ENCODE results near the gene CLGN.
"Not testable (repeated sequence)": the region's sequence is repeated elsewhere in the genome, so short reads cannot be mapped to it uniquely, and the experiment has no call there.

The CLGN gene, protein sequence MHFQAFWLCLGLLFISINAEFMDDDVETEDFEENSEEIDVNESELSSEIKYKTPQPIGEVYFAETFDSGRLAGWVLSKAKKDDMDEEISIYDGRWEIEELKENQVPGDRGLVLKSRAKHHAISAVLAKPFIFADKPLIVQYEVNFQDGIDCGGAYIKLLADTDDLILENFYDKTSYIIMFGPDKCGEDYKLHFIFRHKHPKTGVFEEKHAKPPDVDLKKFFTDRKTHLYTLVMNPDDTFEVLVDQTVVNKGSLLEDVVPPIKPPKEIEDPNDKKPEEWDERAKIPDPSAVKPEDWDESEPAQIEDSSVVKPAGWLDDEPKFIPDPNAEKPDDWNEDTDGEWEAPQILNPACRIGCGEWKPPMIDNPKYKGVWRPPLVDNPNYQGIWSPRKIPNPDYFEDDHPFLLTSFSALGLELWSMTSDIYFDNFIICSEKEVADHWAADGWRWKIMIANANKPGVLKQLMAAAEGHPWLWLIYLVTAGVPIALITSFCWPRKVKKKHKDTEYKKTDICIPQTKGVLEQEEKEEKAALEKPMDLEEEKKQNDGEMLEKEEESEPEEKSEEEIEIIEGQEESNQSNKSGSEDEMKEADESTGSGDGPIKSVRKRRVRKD

DNA sequence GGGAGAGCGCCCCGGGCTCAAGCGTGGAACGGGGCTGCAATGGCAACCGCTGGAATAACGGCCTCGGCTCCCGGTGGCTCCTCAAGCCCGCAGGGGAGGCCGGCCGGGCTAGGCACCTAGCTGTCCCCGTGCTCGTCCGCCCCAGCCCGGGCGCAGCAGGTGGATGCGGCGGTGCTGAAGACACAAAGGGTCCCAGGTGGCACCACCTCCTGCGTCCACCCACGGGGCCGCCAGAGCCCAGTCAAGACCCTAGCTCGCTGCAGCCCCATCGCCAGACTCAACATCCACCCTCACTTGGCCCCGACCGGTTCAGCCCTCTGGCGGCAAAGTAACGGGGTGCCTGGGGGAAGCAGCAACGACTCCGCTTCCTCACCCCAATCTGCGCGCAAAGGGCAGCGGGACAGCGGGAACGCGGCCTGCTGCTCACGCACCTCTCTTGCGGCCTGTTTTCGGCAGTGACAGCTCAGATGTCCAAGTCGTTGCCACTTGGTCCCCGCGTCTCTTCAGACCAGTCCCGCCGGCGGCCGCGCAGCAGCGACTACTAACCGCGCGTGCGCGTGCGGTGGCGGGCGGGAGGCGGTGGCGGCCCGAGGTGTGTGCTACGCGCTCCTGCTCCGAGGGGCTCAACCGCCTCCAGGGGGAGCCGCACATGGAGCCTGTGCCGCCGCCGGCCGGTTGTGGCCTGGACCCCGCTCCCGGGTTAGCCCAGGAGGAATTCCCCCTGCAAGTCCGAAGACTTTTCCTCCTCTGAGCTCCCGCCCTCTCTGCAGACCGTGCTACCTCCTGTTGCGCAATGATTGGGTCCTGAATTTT lies at the start of gene CLGN:
CLGN (minus strand) TSS at position 543 of the 813 bp plus-strand sequence. CDS start 14,570 bp downstream, outside the sequence.
- Histone ChIP-seq H3K27me3 (ENCODE audit: control insufficient read depth, insufficient read depth, low read length) (peaks cover 12% of the 10 kb centered on the region), H3K9ac (ENCODE audit: low read depth, low read length) (no peak within 1 kb of the TSS), H3K4me3 (ENCODE audit: low read depth, low read length) (peak within 1 kb of the TSS; percentile 75), H3K9me3 (ENCODE audit: control insufficient read depth, insufficient read depth, low read length) (no peaks in the 10 kb centered on the region), H3K36me3 (ENCODE audit: control insufficient read depth, insufficient read depth, low read length) (no peaks in the 10 kb centered on the region), H3K4me1 (ENCODE audit: control insufficient read depth, insufficient read depth, low read length) (no peaks in the 10 kb centered on the region)

DNA sequence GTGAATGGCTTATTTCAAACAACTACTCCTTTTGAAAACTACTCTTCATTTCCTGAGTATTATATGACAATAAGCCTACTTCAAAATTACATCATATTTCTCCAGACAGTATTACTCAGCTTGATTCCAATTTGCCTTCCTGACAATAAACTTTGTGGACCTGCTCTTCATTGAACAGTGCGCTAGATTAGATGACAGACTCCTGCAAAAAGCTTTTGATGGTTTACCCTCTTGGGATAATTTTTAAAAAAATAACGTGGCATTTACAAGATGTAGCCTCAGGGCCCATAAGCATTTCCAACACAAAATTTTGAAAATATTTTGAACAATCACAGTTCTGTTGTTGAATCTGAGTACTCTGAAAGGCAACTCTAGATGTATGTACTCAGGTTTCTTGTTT lies 44.7 kb upstream of the CLGN start:
- Histone ChIP-seq H3K9me3 (ENCODE audit: control insufficient read depth, insufficient read depth, low read length) (no peaks in the 10 kb centered on the region), H3K36me3 (ENCODE audit: control insufficient read depth, insufficient read depth, low read length) (no peaks in the 10 kb centered on the region), H3K9ac (ENCODE audit: low read depth, low read length) (no peak overlapping the region), H3K4me1 (ENCODE audit: control insufficient read depth, insufficient read depth, low read length) (no peaks in the 10 kb centered on the region), H3K4me3 (ENCODE audit: low read depth, low read length) (no peak overlapping the region), H3K27me3 (ENCODE audit: control insufficient read depth, insufficient read depth, low read length) (no peaks in the 10 kb centered on the region)

DNA sequence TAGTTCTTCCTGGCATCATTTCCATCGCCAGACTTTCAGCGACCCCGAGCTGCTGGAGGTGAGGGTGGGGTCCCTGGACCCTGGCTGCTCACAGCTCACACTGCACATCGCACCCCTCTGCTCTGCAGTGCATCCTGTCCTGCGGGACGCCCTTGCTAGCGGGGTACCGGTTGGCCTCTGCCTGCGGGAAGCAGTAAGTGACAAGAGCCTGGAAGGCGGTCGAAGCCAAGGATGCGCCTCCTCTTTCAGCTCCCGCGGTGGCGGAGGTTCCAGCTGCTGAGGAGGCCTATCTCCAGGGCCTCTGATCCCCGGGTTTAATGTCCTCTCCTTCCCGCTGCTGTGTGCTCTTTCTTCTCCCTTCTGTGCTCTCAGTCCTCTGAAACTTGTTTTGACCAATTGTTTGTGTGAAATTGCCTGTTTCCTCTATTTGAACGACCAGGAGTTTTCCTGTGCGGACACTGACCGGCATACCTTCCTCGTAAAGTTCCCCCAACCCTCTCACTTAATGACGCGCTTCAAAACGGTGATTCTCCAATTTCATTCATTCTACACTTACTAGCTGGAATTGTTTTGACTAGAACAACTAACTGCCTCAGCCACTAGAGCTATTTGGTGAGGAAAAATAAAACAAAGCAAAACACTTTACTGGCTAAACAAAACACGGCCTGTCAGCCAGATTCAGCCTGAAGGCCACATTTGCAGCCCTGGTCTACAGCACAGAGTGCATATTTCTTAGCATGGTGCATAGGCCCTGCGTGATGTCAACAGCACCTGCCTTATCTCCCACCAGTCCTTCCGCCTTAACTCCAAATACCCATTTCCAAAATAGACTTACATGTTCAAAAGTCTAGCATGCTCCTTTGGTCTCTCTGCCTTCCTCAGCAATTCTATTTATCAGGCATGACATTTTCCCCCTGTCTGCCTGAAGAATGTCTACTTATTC lies 42.6 kb upstream of the CLGN start:
- H3K4me3 ChIP-seq (ENCODE audit: low read depth, low read length), result peak overlapping the region; percentile 1
- no peak overlapping the region for H3K9ac ChIP-seq (ENCODE audit: low read depth, low read length)
- no peaks in the 10 kb centered on the region for H3K4me1 ChIP-seq (ENCODE audit: control insufficient read depth, insufficient read depth, low read length)
- H3K9me3 ChIP-seq (ENCODE audit: control insufficient read depth, insufficient read depth, low read length), result no peaks in the 10 kb centered on the region
- no peaks in the 10 kb centered on the region for H3K27me3 ChIP-seq (ENCODE audit: control insufficient read depth, insufficient read depth, low read length)
- H3K36me3 ChIP-seq (ENCODE audit: control insufficient read depth, insufficient read depth, low read length), result no peaks in the 10 kb centered on the region

DNA sequence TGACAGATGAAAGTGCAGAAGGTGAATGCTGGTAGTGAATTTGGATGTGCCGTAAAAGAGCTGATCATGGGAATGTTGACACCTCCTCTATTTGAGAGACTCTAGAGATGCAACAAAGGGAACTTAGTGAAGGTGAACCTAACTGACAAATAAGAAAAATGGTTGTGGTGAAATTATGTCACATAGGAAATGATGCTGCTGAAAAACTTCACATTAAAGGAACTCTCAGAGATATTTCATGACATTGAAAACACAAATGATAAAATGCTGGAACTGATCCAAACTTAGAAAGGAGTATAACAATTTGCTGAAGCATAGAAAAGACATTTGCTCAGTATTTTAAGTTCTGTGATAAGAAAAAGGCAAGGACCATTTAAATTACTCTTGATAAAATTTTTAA lies 38.7 kb upstream of the CLGN start:
- H3K27me3 ChIP-seq (ENCODE audit: control insufficient read depth, insufficient read depth, low read length), result no peaks in the 10 kb centered on the region

DNA sequence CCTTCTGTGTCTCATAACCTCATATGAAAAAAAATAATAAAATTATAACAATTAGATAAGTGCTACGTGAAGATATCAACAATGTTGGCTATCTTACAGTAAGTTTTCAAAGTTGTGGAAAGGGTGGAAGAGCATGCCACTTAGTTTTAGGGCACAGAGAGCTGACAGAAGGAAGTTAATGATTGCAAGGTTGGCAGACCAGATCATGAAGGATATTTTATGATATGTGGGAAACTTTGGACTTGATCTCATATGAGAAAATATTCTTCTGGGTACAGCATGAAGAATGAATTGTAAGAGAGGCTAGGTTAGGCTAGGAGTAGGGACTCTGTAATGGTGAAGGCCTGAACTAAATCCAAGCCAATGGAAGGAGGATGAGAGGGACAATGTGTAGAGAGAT lies 36.2 kb upstream of the CLGN start:
- no peaks in the 10 kb centered on the region for H3K36me3 ChIP-seq (ENCODE audit: control insufficient read depth, insufficient read depth, low read length)
- H3K4me3 ChIP-seq (ENCODE audit: low read depth, low read length), result no peak overlapping the region
- no peaks in the 10 kb centered on the region for H3K9me3 ChIP-seq (ENCODE audit: control insufficient read depth, insufficient read depth, low read length)
- H3K9ac ChIP-seq (ENCODE audit: low read depth, low read length), result no peak overlapping the region
- no peaks in the 10 kb centered on the region for H3K4me1 ChIP-seq (ENCODE audit: control insufficient read depth, insufficient read depth, low read length)
- H3K27me3 ChIP-seq (ENCODE audit: control insufficient read depth, insufficient read depth, low read length), result no peaks in the 10 kb centered on the region

More for the DNA sequence above, 38.7 kb upstream of the CLGN start:
- Histone ChIP-seq H3K36me3 (ENCODE audit: control insufficient read depth, insufficient read depth, low read length) (no peaks in the 10 kb centered on the region), H3K9me3 (ENCODE audit: control insufficient read depth, insufficient read depth, low read length) (no peaks in the 10 kb centered on the region), H3K4me3 (ENCODE audit: low read depth, low read length) (no peak overlapping the region), H3K9ac (ENCODE audit: low read depth, low read length) (no peak overlapping the region), H3K4me1 (ENCODE audit: control insufficient read depth, insufficient read depth, low read length) (no peaks in the 10 kb centered on the region)

DNA sequence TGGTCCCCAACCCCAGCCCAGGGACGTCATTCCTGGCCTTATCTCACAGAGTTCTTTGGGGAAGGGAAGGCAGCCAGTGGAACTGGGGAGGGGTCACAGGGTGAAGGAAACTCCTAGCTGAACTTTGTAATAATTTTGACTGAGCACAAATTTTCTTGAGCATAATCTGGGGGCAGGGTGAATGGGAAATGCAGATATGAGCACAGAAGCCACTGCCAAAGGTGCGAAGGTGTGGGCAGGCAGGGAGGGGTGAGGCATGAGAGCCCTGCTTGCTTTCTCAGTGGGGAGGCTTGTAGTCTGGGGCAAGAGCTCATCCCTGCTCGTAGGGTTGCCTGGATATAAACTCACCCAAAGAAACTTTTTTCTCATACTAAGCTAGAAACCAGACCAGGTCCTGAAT lies 35.7 kb upstream of the CLGN start:
- Histone ChIP-seq H3K27me3 (ENCODE audit: control insufficient read depth, insufficient read depth, low read length) (no peaks in the 10 kb centered on the region), H3K9me3 (ENCODE audit: control insufficient read depth, insufficient read depth, low read length) (no peaks in the 10 kb centered on the region), H3K9ac (ENCODE audit: low read depth, low read length) (no peak overlapping the region), H3K4me3 (ENCODE audit: low read depth, low read length) (no peak overlapping the region), H3K4me1 (ENCODE audit: control insufficient read depth, insufficient read depth, low read length) (no peaks in the 10 kb centered on the region), H3K36me3 (ENCODE audit: control insufficient read depth, insufficient read depth, low read length) (no peaks in the 10 kb centered on the region)

DNA sequence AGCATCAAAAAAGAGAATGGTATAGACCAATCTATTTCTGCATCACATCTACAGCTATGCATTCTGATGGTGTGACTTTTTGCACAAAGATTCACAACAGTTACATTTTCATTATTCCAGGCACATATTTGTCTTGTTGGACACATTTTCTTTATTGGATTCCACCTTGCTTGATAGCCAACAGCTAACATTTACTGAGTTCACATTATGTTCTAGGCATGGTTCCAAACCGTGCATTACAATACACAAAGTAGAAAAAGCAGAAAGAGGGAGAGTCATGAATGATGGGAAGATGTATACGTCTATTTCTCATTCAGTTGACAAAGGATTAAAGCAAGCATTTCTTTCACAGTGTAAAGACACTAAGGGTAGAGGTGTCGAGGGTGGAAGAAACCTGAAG lies 22.9 kb upstream of the CLGN start:
- no peaks in the 10 kb centered on the region for H3K27me3 ChIP-seq (ENCODE audit: control insufficient read depth, insufficient read depth, low read length)
- H3K36me3 ChIP-seq (ENCODE audit: control insufficient read depth, insufficient read depth, low read length), result no peaks in the 10 kb centered on the region
- H3K9ac ChIP-seq (ENCODE audit: low read depth, low read length), result no peak overlapping the region
- no peaks in the 10 kb centered on the region for H3K4me1 ChIP-seq (ENCODE audit: control insufficient read depth, insufficient read depth, low read length)
- H3K9me3 ChIP-seq (ENCODE audit: control insufficient read depth, insufficient read depth, low read length), result no peaks in the 10 kb centered on the region
- no peak overlapping the region for H3K4me3 ChIP-seq (ENCODE audit: low read depth, low read length)

DNA sequence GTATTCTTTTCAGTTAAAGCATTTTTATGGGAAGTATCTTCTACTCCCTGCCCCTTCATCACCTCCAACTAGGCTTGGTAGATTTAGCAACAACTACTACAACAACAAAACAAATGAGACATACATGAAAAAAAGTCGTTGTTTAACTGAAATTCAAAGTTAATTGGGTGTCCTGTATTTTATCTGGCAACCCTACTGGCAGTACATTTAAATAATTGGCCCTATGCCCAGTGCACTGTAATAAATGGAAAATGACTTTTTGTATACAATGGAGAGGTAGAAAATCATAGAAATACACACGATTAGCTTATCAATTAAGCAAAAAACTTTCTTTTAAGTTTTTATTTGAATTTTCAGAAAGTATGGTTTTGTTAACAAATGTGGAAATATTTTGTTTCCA lies 21.4 kb upstream of the CLGN start:
- Histone ChIP-seq H3K4me1 (ENCODE audit: control insufficient read depth, insufficient read depth, low read length) (no peaks in the 10 kb centered on the region), H3K27me3 (ENCODE audit: control insufficient read depth, insufficient read depth, low read length) (no peaks in the 10 kb centered on the region), H3K36me3 (ENCODE audit: control insufficient read depth, insufficient read depth, low read length) (no peaks in the 10 kb centered on the region), H3K9ac (ENCODE audit: low read depth, low read length) (no peak overlapping the region), H3K9me3 (ENCODE audit: control insufficient read depth, insufficient read depth, low read length) (no peaks in the 10 kb centered on the region), H3K4me3 (ENCODE audit: low read depth, low read length) (no peak overlapping the region)

DNA sequence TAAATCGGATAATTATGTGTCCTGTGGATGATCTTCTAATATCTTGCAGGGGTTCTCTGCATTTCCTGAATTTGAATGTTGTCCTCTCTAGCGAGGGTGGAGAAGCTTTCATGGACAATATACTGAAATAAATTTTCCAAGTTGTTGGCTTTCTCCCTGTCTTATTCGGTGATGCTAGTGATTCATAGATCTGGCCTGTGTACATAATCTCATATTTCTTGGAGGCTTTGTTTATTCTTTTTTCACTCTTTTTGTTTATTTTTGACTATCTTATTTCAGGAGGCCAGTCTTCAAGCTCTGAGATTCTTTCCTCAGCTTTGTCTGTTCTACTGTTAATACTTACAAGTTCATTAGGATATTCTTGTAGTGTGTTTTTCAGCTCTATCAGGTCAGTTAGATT lies 20.7 kb upstream of the CLGN start:
- H3K9me3 ChIP-seq (ENCODE audit: control insufficient read depth, insufficient read depth, low read length), result no peaks in the 10 kb centered on the region
- H3K9ac ChIP-seq (ENCODE audit: low read depth, low read length), result no peak overlapping the region
- no peak overlapping the region for H3K4me3 ChIP-seq (ENCODE audit: low read depth, low read length)
- no peaks in the 10 kb centered on the region for H3K27me3 ChIP-seq (ENCODE audit: control insufficient read depth, insufficient read depth, low read length)
- no peaks in the 10 kb centered on the region for H3K36me3 ChIP-seq (ENCODE audit: control insufficient read depth, insufficient read depth, low read length)
- no peaks in the 10 kb centered on the region for H3K4me1 ChIP-seq (ENCODE audit: control insufficient read depth, insufficient read depth, low read length)

DNA sequence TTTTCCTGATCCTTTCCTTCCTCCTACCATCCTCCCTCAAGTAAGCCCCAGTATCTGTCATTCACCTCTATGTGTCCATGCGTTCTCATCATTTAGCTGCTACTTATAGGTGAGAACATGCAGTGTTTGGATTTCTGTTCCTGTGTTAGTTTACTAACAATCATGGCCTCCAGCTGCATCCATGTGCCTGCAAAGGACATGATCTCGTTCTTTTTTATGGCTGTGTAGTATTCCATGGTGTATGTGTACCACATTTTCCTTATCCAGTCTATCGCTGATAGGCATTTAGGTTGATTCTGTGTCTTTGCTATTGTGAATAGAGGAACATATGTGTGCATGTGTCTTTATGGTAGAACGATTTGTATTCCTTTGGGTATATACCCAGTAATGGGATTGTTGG lies 16.9 kb upstream of the CLGN start:
- not testable (repeated sequence) for H3K4me3 ChIP-seq (ENCODE audit: low read depth, low read length); H3K27me3 ChIP-seq (ENCODE audit: control insufficient read depth, insufficient read depth, low read length); H3K4me1 ChIP-seq (ENCODE audit: control insufficient read depth, insufficient read depth, low read length); H3K9ac ChIP-seq (ENCODE audit: low read depth, low read length); H3K36me3 ChIP-seq (ENCODE audit: control insufficient read depth, insufficient read depth, low read length); H3K9me3 ChIP-seq (ENCODE audit: control insufficient read depth, insufficient read depth, low read length)

DNA sequence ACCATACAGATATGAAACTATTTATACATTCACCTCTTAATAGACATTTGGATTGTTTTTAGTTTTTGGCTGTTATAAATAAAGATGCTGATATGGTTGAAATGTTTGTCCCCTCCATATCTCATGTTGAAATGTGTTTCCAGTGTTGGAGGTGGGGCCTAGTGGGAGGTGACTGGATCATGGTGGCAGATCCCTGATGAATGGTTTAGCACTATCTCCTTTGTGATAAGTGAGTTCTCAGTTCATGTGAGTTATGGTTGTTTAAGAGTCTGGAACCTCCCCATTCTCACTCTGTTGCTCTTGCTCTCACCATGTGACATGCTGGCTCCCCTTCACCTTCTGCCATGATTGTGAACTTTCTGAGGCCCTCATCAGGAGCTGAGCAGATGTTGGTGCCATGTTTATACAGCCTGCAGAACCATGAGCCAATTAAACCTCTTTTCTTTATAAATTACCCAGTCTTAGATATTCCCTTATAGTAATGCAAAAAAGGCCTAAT lies 12.2 kb upstream of the CLGN start:
- no peak overlapping the region for H3K9ac ChIP-seq (ENCODE audit: low read depth, low read length)
- no peaks in the 10 kb centered on the region for H3K4me1 ChIP-seq (ENCODE audit: control insufficient read depth, insufficient read depth, low read length)
- H3K4me3 ChIP-seq (ENCODE audit: low read depth, low read length), result no peak overlapping the region
- H3K9me3 ChIP-seq (ENCODE audit: control insufficient read depth, insufficient read depth, low read length), result no peaks in the 10 kb centered on the region
- H3K36me3 ChIP-seq (ENCODE audit: control insufficient read depth, insufficient read depth, low read length), result no peaks in the 10 kb centered on the region
- no peaks in the 10 kb centered on the region for H3K27me3 ChIP-seq (ENCODE audit: control insufficient read depth, insufficient read depth, low read length)
